HL-60 (cell line): ENCODE results near the gene MTCL3.

Source experiments
- CTCF ChIP-seq: IDR thresholded peaks from one replicate; pipeline ENCODE4 v1.5.1; 2011; ENCODE audit warnings: low read length, control low read depth, inconsistent platforms; ENCODE audit not compliant: insufficient read depth
- GABPA ChIP-seq: IDR thresholded peaks from 2 replicates; pipeline ENCODE4 v1.6.1; 2012; ENCODE audit warnings: low read depth
- POLR2AphosphoS5 ChIP-seq: IDR thresholded peaks from 2 replicates; pipeline ENCODE4 v1.6.1; 2012; ENCODE audit warnings: low read depth
- REST ChIP-seq: IDR thresholded peaks from 2 replicates; pipeline ENCODE4 v1.6.1; 2012; ENCODE audit warnings: low read depth; ENCODE audit not compliant: insufficient replicate concordance
- SPI1 ChIP-seq: IDR thresholded peaks from 2 replicates; pipeline ENCODE4 v1.6.1; 2012; ENCODE audit warnings: low read depth, mild to moderate bottlenecking, borderline replicate concordance

DNA sequence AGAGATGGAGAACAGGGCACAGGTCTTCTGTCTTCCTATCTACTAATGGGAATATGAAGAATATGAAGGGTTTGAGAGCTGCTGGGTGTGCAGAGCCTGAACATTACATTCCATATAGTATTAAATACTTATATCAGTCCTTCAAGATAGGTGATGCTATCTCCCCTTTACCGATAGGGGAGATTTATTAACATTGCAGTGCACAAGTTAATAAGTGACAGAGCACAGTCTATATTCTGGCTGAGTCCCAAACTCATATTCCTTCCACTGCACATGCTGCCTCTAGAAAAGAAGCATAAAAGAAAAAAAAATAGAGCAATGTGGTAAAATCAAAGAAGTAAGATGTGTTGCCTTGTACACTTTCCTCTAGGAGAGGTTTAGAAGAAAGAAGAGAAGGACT is 41.5 kb downstream of the MTCL3 start:
- TF ChIP-seq CTCF, result no peak
- no peak for TF ChIP-seq POLR2AphosphoS5
- no peak for TF ChIP-seq REST
- no peak for TF ChIP-seq SPI1
- no peak for TF ChIP-seq GABPA
